ENCODE measurements around the gene UPF1.
"Not testable (repeated sequence)": the region's sequence is repeated elsewhere in the genome, so short reads cannot be mapped to it uniquely, and the experiment has no call there.

UPF1 gene

DNA sequence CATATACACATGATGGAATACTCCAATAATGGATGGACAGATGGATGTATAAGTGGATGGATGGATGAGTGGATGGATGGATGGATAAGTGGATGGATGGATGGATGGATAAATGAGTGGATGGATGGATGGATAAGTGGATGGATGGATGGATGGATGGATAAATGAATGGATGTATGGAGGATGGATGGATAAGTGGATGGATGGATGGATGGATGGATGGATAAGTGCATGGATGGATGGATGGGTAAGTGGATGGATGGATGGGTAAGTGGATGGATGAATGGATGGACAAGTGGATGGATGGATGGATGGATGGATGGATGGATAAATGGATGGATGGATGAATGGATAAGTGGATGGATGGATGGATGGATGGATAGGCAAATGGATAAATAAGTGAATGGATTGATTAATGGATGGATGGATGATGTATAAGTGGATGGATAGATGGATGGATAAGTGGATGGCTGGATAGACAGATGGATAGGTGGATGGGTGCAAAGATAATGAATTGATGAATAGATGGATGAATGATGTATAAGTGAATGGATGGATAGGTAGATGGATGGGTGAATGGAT, 32.3 kb upstream of the UPF1 start:
- DNase-seq: no peak

GRCh38 chr19:18800079-18800478, 31.7 kb upstream of the UPF1 start:
- DNase-seq: no peak

DNA sequence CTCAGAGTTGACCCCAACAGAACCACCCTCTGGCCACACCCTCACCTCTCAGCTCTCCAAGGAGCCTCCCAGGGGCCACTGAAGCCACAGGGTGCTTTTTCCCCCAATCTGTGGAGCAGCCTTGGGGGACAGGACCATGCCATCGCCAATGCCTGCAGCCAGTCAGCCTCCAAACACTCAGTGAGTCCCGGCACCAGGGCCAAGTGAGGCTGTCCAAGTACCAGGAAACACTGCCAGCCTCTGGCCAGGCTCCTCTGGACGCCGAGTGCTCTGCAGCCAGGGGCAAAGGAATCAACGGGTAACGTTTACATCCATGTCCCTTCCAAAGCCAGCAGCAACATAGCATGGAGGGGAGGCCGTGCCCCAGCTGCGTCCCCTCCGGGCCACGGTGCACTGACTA, 31.1 kb upstream of the UPF1 start:
- no peak for DNase-seq

DNA sequence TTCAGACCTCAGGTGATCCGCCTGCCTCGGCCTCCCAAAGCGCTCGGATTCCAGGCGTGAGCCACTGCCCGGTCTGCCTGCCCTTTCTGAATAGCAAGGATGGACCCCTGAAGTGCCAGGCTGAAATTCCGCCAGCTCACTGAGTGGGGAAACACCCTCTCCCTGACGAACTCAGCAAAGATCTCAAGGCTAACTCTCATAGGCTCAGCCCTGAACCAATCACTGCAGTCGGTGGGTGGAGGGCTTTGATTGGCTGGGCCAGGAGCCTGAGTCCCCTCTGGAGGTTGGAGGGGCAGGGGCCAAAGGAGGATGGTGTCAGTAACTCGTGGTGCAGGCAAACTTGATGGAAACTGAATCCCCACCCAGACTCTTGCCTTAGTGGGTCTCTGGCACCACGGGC, 29.4 kb upstream of the UPF1 start:
- DNase-seq: no peak

DNA sequence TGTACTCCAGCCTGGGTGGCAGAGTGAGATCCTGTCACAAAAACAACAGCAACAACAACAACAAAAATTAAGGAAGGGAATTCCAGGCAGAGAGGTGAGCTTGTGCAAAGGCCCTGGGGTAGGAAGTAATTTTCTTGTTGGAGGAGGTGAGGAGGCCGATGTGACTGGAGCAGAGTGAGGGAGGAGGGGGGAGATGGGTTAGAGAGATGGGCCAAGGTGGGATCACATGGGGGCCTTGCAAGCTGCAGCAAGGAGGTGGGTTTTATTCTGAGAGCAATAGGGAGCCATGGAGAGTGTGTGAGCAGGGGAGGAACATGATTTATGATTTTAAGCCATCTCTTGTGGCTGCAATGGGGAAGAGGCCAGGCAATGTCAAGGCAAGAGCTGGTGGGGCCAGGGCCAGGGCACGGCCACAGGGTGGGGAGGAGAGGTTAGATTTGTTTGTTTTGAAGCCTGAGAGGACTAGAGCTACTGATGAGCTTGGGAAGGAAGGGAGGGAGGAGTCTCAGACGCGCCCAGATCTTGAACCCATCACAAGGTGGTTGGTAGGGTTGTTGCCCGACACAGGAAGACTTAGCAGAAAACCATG, 28.1 kb upstream of the UPF1 start:
- DNase-seq: no peak

- DNase-seq: no peak
Measured at GRCh38 chr19:18804139-18804601, 27.6 kb upstream of the UPF1 start.

DNA sequence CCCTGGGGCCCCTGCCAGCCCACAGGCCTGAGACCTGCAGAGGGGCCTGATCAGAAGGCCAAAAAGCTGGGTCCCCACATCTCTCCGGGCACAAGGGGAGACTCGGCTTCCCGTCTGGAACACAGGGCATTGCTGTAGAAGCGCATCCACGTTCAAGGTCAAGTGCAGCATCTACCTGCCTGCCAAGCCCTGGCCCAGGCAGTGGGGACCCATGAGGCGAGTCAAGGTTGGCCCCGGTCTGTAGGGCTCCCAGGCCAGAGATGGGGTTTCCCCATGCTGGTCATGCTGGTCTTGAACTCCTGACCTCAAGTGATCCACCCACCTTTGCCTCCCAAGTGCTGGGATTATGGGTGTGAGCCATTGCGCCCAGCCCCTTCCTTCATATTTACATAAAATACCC, 27.1 kb upstream of the UPF1 start:
- no peak for DNase-seq

DNA sequence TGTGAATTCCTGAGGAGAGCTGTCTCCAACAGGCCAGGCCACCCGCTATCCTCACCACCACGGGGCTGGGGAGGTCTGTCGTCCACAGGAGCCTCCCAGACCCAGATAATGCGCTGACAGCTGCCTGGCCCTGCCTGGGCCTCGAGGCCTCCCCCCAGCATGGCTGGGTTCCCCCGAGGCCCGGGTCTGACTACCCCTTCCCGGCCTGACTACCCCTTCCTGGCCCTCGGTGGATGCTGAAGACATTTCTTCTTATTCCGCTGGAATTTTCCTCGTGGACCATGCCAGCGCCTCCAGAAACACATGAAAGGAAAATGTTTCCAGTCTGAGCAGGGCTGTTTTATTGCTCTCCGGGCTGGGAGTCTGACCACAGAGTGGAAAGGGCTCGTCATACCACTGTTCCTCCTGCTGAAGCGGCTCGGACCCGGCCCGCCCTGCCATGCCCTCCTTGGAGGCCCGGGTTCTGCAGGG, 23.9 kb upstream of the UPF1 start:
- no peak for DNase-seq

GRCh38 chr19:18809149-18809868, 22.4 kb upstream of the UPF1 start:
- no peak for DNase-seq

DNA sequence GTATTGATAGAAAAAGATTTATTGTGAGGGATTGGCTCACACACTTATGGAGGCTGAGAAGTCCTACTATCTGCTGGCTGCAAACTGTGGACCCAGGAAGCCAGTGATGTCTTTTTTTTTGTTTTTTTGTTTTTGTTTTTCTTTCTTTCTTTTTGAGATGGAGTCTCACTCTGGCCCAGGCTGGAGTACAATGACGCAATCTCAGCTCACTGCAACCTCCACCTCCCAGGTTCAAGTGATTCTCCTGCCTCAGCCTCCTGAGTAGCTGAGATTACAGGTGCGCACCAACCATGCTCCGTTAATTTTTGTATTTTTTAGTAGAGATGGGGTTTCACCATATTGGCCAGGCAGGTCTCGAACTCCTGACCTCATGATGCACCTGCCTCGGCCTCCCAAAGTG, 20.1 kb upstream of the UPF1 start:
- not testable (repeated sequence) for DNase-seq

DNA sequence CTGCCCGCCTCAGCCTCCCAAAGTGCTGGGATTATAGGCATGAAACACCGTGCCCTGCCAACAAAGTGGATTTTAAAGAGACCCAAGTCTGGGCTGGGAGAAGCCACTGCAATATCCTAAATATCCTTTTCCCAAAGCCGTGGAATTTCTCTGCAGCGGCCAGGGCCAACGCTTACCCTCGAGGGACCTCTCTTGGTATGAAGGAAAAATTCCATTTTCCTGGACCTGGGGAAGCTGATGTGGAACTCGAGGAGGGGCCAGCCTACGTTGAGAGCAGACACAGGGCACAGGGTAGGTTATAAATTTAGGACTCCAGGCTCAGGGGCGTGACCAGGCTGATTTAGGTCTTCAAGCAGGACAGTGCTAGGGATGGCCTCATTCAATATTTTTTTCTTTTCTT, 17.7 kb upstream of the UPF1 start:
- DNase-seq: no peak

GRCh38 chr19:18815673-18816072, 16.1 kb upstream of the UPF1 start:
- no peak for DNase-seq

DNA sequence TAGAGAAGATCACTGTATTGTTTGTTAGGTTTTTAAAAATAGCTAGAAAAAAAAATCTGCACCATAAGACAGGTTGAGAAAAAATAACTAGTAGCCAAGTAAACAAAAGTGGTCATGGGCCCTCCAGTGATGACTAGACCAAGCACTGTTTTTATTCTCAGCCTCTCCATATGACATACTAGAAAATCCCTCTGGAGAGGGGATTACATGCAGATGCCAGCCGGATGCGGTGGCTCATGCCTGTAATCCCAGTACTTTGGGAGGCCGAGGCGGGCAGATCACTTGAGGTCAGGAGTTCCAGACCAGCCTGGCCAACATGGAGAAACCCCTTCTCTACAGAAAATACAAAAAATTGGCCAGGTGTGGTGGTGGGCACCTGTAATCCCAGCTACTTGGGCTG, 15.1 kb upstream of the UPF1 start:
- not testable (repeated sequence) for DNase-seq

DNA sequence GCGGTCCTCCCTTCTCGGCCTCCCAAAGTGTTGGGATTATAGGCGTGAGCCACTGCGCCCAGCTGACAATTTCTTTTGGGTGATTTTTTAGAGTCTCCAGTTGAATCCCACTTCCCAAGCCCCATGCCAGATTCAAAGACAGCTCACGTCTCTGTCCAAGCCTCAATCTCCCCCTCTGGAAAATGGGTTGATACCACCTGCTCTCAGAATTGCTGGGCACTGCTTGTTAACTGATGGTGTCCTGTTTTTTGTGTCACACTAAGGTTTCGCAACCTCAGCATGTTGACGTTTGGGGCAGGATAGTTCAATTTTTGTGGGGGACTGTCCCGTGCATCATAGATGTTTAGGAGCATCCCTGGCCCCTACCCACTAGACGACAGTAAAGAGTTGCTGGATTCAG, 14.2 kb upstream of the UPF1 start:
- no peak for DNase-seq

DNA sequence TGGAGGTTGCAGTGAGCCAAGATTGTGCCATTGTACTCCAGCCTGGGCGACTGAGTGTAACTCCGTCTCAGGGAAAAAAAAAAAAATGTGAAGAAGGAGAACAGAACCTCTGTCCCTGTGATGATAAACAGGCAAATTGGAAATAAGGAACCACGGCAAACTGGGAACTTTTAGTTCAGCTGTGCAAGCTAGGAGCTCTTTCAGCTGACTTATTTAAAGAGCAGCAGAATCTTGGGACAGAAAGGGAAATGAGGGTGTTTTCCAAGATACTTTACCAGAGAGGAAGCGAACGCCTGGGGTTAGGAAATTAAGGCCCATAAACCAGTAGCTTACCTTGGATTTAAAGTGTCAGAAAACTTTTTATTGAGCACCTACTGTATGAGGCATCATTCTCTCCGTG, 3.0 kb upstream of the UPF1 start:
- no peak for DNase-seq

DNA sequence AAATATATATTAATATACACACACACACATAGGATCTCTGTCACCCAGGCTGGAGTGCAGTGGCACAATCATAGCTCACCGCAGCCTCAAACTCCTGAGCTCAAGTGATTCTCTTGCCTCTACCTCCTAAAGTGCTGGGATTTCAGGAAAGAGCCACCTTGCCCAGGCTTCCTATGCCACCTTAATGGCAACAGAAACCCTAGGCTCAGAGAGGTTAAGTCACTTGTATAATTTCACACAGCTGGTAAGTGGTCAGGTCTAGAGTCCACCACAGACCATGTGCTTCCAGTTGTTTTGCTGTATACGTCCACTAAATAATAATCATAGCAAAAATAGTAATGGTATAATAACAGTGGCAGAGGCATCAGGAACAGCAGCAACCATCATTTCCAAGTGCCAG, 1.3 kb upstream of the UPF1 start:
- no peak for DNase-seq

GRCh38 chr19:18832306-18833140, 764 bp downstream of the UPF1 start:
- peak in 2 of 5 donors; percentile 21 to 27 for DNase-seq

GRCh38 chr19:18833141-18833476, 1.4 kb downstream of the UPF1 start:
- DNase-seq: no peak

DNA sequence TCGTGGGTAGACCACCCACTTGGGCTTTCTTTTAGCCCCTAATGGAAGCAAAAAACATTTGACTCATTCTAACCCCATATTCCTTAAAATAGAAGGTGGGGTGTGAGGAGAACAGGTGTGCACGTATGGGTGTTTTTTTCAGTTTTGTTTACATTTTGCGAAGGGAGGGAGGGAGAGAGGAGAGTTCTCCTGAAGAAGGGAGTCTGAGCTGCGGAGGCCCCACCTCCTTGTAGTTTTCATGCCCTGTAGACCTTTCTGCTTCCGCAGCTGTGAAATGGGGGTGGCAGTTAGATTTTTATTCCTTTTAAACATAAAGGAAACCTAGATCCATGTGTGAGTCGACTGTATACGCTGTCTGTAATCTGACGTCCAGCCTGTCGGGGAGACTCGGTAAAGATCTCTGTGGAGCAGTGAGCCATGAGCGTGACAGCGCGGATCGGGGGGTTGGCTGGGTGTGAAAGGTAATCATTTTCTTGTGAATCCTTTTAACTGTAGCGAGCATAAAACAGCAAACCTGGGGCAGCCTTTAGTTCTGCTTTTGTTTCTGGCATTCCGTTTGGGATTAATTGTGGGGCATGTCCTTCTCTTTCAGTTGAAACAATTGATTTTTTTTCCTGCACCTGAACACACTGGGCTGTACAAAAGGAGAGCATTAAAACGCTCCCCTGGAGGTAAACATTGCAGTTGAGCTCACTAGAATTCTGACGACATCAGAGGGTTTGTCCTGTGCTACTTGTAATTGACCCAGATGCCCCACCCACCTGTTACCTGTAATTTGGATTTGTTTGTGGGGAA, 2.3 kb downstream of the UPF1 start:
- no peak for DNase-seq

DNA sequence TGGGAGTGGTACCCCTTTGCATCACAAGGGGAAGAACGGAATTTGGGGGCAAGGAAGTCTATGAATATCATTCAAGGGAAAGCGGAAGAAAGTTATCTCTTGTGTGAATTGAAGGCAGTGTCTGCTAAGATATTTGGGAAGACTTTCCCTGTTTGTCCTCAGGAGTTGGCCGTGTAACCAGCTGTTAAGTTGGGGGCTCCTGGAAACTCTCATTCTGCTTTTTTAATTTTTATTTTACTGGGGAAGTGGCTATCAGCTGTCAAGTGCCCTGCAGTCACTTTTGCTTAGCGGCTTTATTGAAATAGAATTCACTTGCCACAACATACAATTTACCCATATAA, 2.9 kb downstream of the UPF1 start:
- DNase-seq: no peak

GRCh38 chr19:18839465-18840287, 7.9 kb downstream of the UPF1 start:
- DNase-seq: no peak
